ENCODE results near the gene INCENP.

Gene INCENP

DNA sequence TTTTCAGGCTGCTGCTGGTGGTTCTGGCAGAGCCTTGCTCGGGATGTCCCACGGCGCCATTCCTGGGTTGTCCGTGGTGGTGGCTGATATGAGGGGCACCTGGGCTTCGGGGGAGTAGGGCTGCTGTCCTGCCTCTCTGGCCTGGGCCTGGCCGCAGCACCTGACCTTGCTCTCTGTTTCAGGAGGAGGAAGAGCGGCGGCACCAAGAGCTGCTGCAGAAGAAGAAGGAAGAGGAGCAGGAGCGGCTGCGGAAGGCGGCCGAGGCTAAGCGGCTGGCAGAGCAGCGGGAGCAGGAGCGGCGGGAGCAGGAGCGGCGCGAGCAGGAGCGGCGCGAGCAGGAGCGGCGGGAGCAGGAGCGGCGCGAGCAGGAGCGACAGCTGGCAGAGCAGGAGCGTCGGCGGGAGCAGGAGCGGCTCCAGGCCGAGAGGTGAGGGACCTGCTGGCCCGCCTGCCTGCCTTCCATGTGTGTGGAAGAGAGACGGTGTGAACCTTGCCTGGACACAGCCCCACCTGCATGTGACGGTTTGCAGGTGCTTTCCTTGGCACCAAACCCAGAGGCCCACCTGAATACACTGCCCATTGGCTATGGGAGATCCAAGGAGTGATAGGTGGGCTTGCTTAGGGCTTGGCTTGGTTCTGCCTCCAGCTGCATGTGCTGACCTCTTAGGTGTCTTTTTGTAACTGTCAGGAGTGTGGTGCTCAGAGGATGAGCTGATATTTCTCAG lies 22.8 kb downstream of the INCENP start:
- H3K4me3 ChIP-seq (ENCODE audit: low read depth, low read length): no peak overlapping the region
- no peak for TF ChIP-seq CTCF (IDR thresholded peaks at IDR 0.05; ENCODE audit: borderline replicate concordance, insufficient read depth, low read depth, low read length)

- H3K4me3 ChIP-seq (ENCODE audit: low read depth, low read length): no peak overlapping the region
- no peak for TF ChIP-seq CTCF (IDR thresholded peaks at IDR 0.05; ENCODE audit: borderline replicate concordance, insufficient read depth, low read depth, low read length)
Observed at GRCh38 chr11:62147545-62147944, 23.7 kb downstream of the INCENP start.

DNA sequence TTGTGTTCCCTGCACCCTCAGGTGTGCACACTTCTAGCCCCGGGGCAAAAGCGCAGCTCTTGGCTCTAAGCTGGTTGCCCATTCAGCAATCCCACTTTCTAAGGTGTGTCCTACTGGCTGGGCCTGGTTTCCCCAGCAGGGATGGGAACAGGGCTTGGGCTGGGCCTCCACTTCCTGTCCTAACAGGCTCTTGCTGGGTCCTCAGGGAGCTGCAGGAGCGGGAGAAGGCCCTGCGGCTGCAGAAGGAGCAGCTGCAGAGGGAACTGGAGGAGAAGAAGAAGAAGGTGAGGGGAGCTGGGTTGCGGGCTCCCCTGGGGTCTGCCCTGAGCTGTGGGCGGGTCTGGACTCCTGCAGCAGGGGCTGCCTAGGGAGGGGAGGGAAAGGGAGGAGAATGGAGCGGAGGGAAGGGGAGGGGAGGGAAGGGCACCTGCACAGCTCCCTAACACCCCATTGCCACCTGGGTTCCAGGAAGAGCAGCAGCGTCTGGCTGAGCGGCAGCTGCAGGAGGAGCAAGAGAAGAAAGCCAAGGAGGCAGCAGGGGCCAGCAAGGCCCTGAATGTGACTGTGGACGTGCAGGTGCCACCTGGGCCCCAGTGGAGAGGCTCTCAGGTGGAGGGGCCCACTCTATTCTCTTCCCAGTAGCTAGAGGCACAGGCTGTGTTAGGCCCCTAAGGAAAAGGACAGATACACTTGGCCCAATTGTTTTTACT lies 24.6 kb downstream of the INCENP start:
- no peak for TF ChIP-seq CTCF (IDR thresholded peaks at IDR 0.05; ENCODE audit: borderline replicate concordance, insufficient read depth, low read depth, low read length)
- no peak overlapping the region for H3K4me3 ChIP-seq (ENCODE audit: low read depth, low read length)

- TF ChIP-seq CTCF (IDR thresholded peaks at IDR 0.05; ENCODE audit: borderline replicate concordance, insufficient read depth, low read depth, low read length): no peak
- no peak overlapping the region for H3K4me3 ChIP-seq (ENCODE audit: low read depth, low read length)
Observed at GRCh38 chr11:62149986-62150886, 26.4 kb downstream of the INCENP start.

DNA sequence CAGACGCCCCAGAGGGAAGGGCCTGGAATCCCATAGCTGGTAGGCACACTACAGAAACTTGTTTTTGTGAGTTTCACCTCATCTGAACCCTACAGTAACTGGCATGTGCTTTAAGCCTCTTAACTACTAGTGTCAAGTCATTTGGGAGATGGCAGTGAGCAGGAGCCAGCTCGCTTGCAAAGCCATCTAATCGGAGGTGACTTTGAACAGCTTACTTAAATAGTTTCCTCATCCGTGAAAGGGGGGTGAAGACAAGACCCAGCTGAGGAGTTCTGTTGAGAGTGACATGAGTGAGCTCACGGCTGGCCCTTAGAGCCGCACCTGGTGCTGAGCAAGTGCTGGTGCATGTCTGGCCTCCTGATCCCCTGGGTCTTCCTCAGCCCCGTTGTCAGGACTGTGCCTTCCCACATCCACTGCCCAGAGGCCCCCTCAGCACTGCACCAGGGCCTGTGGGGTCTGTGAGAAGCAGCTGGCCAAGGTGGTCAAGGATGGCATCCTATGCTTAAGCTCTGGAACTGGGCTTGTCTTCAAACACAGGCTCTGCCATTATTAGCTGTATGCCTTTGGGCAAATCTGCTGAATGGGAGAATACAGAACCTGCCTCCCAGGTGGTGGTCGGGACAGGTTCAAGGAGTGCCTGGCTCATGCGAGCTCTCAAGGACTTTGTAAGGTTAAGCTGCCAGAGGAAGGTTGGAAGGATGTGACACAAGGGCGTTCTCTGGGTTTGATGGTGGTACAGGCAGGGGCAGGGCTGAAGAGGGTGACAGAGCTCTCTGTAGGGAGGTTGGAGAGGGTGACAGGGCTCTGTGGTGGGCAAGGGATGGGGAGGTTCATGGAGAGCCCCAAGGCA lies 27.3 kb downstream of the INCENP start:
- no peak overlapping the region for H3K4me3 ChIP-seq (ENCODE audit: low read depth, low read length)
- TF ChIP-seq CTCF (IDR thresholded peaks at IDR 0.05; ENCODE audit: borderline replicate concordance, insufficient read depth, low read depth, low read length): no peak

GRCh38 chr11:62151737-62152102 lies 27.9 kb downstream of the INCENP start:
- H3K4me3 ChIP-seq (ENCODE audit: low read depth, low read length): no peak overlapping the region
- no peak for TF ChIP-seq CTCF (IDR thresholded peaks at IDR 0.05; ENCODE audit: borderline replicate concordance, insufficient read depth, low read depth, low read length)
